ENCODE measurements around the gene TRIM2.

TRIM2 gene

GRCh38 chr4:153255233-153255632 is 51.0 kb downstream of the TRIM2 start:
- DNase-seq = no peak

GRCh38 chr4:153257151-153257620 is 52.9 kb downstream of the TRIM2 start:
- DNase-seq = no peak

- no peak for DNase-seq
Observed at GRCh38 chr4:153257991-153258390, 53.7 kb downstream of the TRIM2 start.

GRCh38 chr4:153258750-153259149 is 54.5 kb downstream of the TRIM2 start:
- DNase-seq = no peak

- no peak for DNase-seq
Observed at GRCh38 chr4:153259661-153260060, 55.4 kb downstream of the TRIM2 start.

- DNase-seq = no peak
Observed at GRCh38 chr4:153260132-153260531, 55.9 kb downstream of the TRIM2 start.

GRCh38 chr4:153260553-153261300 is 56.5 kb downstream of the TRIM2 start:
- no peak for DNase-seq

GRCh38 chr4:153261461-153261860 is 57.2 kb downstream of the TRIM2 start:
- no peak for DNase-seq

- no peak for DNase-seq
Observed at GRCh38 chr4:153261914-153262313, 57.7 kb downstream of the TRIM2 start.

GRCh38 chr4:153265306-153266047 is 61.2 kb downstream of the TRIM2 start:
- no peak for DNase-seq

- DNase-seq = no peak
Observed at GRCh38 chr4:153266988-153267387, 62.7 kb downstream of the TRIM2 start.

GRCh38 chr4:153267890-153268289 is 63.6 kb downstream of the TRIM2 start:
- no peak for DNase-seq

GRCh38 chr4:153268295-153268694 is 64.1 kb downstream of the TRIM2 start:
- DNase-seq = no peak

- no peak for DNase-seq
Observed at GRCh38 chr4:153269218-153269990, 65.2 kb downstream of the TRIM2 start.

GRCh38 chr4:153270361-153270760 is 66.1 kb downstream of the TRIM2 start:
- no peak for DNase-seq

- DNase-seq = no peak
Observed at GRCh38 chr4:153271820-153272219, 67.6 kb downstream of the TRIM2 start.

- DNase-seq = no peak
Observed at GRCh38 chr4:153273751-153274150, 69.5 kb downstream of the TRIM2 start.

- DNase-seq = no peak
Observed at GRCh38 chr4:153274967-153275366, 70.7 kb downstream of the TRIM2 start.

- DNase-seq = no peak
Observed at GRCh38 chr4:153275380-153276276, 71.4 kb downstream of the TRIM2 start.

GRCh38 chr4:153276971-153277370 is 72.7 kb downstream of the TRIM2 start:
- no peak for DNase-seq

GRCh38 chr4:153281476-153281875 is 77.2 kb downstream of the TRIM2 start:
- DNase-seq = no peak

GRCh38 chr4:153282023-153282422 is 77.8 kb downstream of the TRIM2 start:
- DNase-seq = no peak

Measured in bone marrow (tissue), 2 donors.